Immature natural killer cell (primary cell): ENCODE data around the gene APOL4. TPM values are rescaled to one million over a fixed set of nuclear protein-coding genes. Genes with fewer than 3 reads are reported as not detected.
"Not testable (repeated sequence)": the region's sequence is repeated elsewhere in the genome, so short reads cannot be mapped to it uniquely, and the experiment has no call there.

Source experiments
- DNase-seq, 3 donors: peaks; one replicate each; pipeline ENCODE4 v3.0.0; 2022; ENCODE audit warnings: mixed read lengths in 1 of 3
- H3K27ac Mint-ChIP-seq, 6 donors: one replicate each; pipeline ENCODE4 v1.8.0; 2020; ENCODE audit warnings: mixed read lengths in 6 of 6, mild to moderate bottlenecking in 5 of 6, inconsistent platforms in 4 of 6, moderate library complexity in 3 of 6
- H3K27me3 Mint-ChIP-seq, 3 donors: one replicate each; pipeline ENCODE4 v1.8.0; 2020 to 2021; ENCODE audit warnings: low read depth in 3 of 3, mild to moderate bottlenecking in 3 of 3, mixed read lengths in 3 of 3, moderate library complexity in 3 of 3, inconsistent platforms in 1 of 3
- H3K36me3 Mint-ChIP-seq, 3 donors: one replicate each; pipeline ENCODE4 v1.8.0; 2020; ENCODE audit warnings: mixed read lengths in 3 of 3, inconsistent platforms in 2 of 3, mild to moderate bottlenecking in 2 of 3
- H3K4me1 Mint-ChIP-seq, 2 donors: one replicate each; pipeline ENCODE4 v1.8.0; 2020; ENCODE audit warnings: inconsistent platforms in 2 of 2, mild to moderate bottlenecking in 2 of 2, mixed read lengths in 2 of 2, moderate library complexity in 1 of 2
- H3K4me3 Mint-ChIP-seq, 5 donors: one replicate each; pipeline ENCODE4 v1.8.0; 2020; ENCODE audit warnings: mild to moderate bottlenecking in 5 of 5, mixed read lengths in 5 of 5, inconsistent platforms in 3 of 5, moderate library complexity in 3 of 5
- H3K9me3 Mint-ChIP-seq, 6 donors: one replicate each; pipeline ENCODE4 v1.8.0; 2020; ENCODE audit warnings: mild to moderate bottlenecking in 6 of 6, mixed read lengths in 6 of 6, inconsistent platforms in 4 of 6, moderate library complexity in 3 of 6
- polyA plus RNA-seq, 3 donors: library from polyadenylated mRNA; unstranded; fragments of 300-500 nt; fragmentation: Illumina TruSeq; gene quantifications; one replicate each; pipeline ENCODE4 v1.2.3, GENCODE V29; 2021

Gene APOL4, protein sequence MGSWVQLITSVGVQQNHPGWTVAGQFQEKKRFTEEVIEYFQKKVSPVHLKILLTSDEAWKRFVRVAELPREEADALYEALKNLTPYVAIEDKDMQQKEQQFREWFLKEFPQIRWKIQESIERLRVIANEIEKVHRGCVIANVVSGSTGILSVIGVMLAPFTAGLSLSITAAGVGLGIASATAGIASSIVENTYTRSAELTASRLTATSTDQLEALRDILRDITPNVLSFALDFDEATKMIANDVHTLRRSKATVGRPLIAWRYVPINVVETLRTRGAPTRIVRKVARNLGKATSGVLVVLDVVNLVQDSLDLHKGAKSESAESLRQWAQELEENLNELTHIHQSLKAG
- under 1 TPM in 2 of 3 donors, not detected in 1; 0.25 to 0.27 TPM for polyA plus RNA-seq

- Mint-ChIP-seq H3K4me3 (no peak within 1 kb of the TSS), H3K9me3 (no peaks in the 10 kb centered on the region), H3K27ac (peak within 1 kb of the TSS in 1 of 6 donors; percentile 29), H3K36me3 (no peaks in the 10 kb centered on the region), H3K4me1 (peaks cover 12 to 18% of the 10 kb centered on the region in 2 donors), H3K27me3 (peaks cover 0 to 2% (median 1%) of the 10 kb centered on the region in 3 donors)
- DNase-seq: no peak
Observed at GRCh38 chr22:36201630-36202319, at the start of gene APOL4. TSS of gene APOL4 (minus strand) at chr22:36201809. CDS start at chr22:36201734, 75 bp downstream.

- peaks cover 32 to 34% of the 10 kb centered on the region in 2 donors for H3K4me1 Mint-ChIP-seq
- H3K4me3 Mint-ChIP-seq, H3K27me3 Mint-ChIP-seq, H3K36me3 Mint-ChIP-seq, DNase-seq, H3K9me3 Mint-ChIP-seq: not testable (repeated sequence)
- peak overlapping the region in 2 of 6 donors; percentile 9 to 47 for H3K27ac Mint-ChIP-seq
Observed at GRCh38 chr22:36250292-36250960, 48.8 kb upstream of the APOL4 start.

DNA sequence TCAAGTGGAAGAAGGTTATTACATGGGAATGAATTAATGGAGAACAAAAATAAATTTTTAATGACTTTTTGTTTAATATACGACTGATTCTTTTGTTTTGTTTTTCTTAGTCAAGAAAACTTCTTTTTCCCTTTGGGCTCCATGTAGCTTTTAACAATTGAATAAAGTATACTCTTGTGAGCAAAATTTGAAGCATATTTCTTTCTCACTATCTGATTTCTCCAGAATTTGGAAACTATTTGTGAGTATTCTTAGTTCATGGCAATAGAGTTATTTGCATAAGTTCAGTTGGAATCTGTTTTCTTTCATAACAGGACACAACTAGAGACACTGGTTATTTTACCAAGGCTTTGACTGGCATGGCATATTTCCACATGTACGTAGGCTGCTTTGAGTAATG lies 47.6 kb upstream of the APOL4 start:
- no peak overlapping the region for H3K4me3 Mint-ChIP-seq
- peaks cover 22 to 26% of the 10 kb centered on the region in 2 donors for H3K4me1 Mint-ChIP-seq
- no peak for DNase-seq
- H3K27ac Mint-ChIP-seq: no peak overlapping the region
- no peaks in the 10 kb centered on the region for H3K36me3 Mint-ChIP-seq
- no peaks in the 10 kb centered on the region for H3K9me3 Mint-ChIP-seq
- peaks cover 2 to 7% (median 2%) of the 10 kb centered on the region in 3 donors for H3K27me3 Mint-ChIP-seq

GRCh38 chr22:36247955-36248354 lies 46.3 kb upstream of the APOL4 start:
- Mint-ChIP-seq H3K36me3 (peaks cover 0 to 3% (median 0%) of the 10 kb centered on the region in 3 donors), H3K27ac (no peak overlapping the region), H3K4me3 (no peak overlapping the region), H3K27me3 (peaks cover 2 to 5% (median 4%) of the 10 kb centered on the region in 3 donors), H3K9me3 (peaks cover 0 to 4% (median 1%) of the 10 kb centered on the region in 6 donors), H3K4me1 (peaks cover 10 to 13% of the 10 kb centered on the region in 2 donors)
- DNase-seq: no peak

DNA sequence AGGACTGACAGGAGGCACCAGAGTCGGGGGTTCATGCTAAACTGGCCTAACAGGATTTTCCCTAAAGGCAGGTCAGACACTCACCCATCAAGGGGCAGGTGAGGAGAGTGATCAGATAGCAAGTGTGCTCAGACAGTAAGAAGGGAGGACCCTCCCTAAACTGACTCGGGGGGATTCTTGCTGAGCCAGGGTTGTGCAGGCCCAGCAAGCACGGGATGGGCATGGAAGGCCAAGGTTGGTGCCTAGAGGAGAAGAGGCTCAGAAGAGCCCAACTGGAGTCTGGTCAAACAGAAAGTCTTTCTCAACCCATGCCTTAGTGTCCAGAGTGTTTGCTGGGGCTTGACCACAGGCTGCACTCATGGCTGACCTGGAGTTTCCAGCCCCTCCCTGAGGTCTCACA lies 45.1 kb upstream of the APOL4 start:
- H3K9me3 Mint-ChIP-seq: peaks cover 0 to 11% (median 1%) of the 10 kb centered on the region in 6 donors
- no peak for DNase-seq
- H3K27ac Mint-ChIP-seq: peak overlapping the region in 1 of 6 donors; percentile 17
- peaks cover 0 to 4% (median 3%) of the 10 kb centered on the region in 3 donors for H3K27me3 Mint-ChIP-seq
- H3K36me3 Mint-ChIP-seq: peaks cover 0 to 3% (median 0%) of the 10 kb centered on the region in 3 donors
- peaks cover 0 to 1% of the 10 kb centered on the region in 2 donors for H3K4me1 Mint-ChIP-seq
- no peak overlapping the region for H3K4me3 Mint-ChIP-seq

- no peaks in the 10 kb centered on the region for H3K4me1 Mint-ChIP-seq
- peaks cover 0 to 4% (median 3%) of the 10 kb centered on the region in 3 donors for H3K27me3 Mint-ChIP-seq
- no peak for DNase-seq
- peaks cover 0 to 11% (median 1%) of the 10 kb centered on the region in 6 donors for H3K9me3 Mint-ChIP-seq
- no peak overlapping the region for H3K27ac Mint-ChIP-seq
- H3K36me3 Mint-ChIP-seq: peaks cover 0 to 3% (median 0%) of the 10 kb centered on the region in 3 donors
- no peak overlapping the region for H3K4me3 Mint-ChIP-seq
Observed at GRCh38 chr22:36245805-36246356, 44.3 kb upstream of the APOL4 start.

DNA sequence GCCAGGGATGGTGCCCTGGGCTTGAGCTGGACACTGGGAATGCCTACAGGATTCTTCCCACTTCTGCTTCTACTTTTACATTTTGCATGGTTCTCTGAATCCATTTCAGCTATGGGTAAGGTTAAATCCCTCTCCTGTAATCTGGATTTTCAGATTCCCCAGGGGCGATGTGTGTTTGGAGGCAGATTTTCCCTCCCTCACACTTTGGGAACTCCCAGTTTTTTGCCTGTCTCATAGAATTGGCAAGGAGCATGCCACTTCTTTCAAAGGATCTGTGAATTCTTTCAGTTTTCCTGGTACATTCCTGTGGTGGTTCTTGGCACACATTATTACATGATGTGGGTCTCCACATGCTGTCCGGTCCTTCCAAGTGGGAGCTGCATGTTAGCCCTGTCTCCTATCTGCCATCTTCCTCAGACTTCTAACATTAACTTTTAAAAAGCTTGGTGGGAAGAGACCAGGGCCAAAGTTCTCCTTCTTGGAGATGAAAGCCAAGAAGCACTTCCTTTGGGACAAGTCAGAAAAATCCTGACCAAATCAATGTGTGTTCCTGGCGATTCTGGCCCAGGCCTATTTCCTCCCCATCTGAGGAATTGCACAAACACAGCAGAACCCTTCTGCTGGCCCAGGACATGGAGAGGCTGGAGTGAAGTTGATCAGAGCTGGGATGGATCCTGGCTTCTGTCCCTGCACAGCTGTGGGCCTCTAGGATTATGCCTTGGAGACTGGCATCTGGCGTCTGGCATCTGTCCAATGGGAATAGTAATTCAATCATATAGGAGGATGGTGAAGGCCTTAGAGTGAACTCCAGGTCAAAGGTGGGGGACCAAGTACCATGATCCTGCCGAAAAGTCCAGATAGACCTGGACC lies 43.1 kb upstream of the APOL4 start:
- no peak overlapping the region for H3K27ac Mint-ChIP-seq
- peaks cover 0 to 3% (median 0%) of the 10 kb centered on the region in 3 donors for H3K36me3 Mint-ChIP-seq
- peaks cover 4 to 5% of the 10 kb centered on the region in 2 donors for H3K4me1 Mint-ChIP-seq
- H3K27me3 Mint-ChIP-seq: peaks cover 0 to 4% (median 3%) of the 10 kb centered on the region in 3 donors
- H3K4me3 Mint-ChIP-seq: no peak overlapping the region
- DNase-seq: no peak
- H3K9me3 Mint-ChIP-seq: peaks cover 0 to 11% (median 1%) of the 10 kb centered on the region in 6 donors

DNA sequence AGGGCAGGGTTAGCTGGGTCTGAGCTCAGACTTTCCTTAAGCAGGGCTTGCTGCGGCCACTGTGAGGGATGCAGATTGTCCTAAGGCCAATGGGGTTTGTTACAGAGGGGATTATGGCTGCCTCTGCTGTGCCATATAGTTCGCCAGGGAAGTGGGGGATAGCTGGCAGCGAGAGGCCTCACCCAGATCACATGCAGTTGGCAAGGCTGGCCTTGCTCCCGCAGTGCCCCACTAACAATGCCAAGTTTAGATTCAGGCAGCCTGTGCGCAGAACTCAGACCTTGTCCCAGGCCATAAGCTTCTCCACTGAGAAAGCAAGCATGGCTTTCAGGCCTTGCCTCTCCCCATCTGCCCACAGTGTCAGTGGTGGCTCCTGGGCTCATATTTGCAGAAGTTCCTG lies 42.4 kb upstream of the APOL4 start:
- no peak overlapping the region for H3K27ac Mint-ChIP-seq

DNA sequence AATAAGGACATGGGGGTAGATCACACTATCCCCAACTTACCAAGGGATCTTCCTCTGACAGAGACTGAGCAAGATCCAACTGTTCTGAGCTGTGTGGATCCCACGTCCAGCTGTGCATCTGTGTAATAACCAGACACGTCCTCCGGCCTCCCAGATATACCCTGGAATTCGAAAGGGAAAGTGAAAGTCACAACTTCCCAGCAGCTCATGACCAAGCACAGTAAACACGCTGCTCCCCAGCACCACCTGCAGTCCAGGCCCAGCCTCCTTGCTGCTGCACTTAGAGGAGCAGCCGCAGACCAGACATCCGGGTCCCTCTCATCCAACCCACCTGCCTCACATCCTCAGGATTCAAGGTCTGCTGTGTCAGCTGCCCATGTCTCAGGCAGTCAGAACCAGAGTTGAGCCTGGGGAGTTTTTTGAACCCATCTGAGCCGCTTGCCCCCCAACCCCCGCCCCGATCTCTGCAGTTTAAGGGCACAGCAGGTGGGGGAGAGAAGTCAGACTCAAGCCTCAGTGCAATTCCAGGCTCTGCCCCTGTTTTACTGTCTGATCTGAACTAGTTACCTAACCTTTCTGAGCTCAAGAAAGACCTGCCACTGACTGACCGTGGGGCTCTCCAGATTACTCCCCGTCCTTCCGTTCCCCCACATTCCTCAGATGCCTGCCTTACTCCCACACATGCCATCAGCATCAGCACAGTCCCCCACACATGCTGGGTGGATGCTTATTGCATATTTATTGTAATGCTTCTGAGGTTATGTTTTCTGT lies 38.0 kb upstream of the APOL4 start, which contains the start of gene APOL2:
Gene APOL2 (minus strand): TSS at position 127 of the 771 bp plus-strand sequence. CDS start 6,365 bp downstream, outside the sequence.
- H3K36me3 Mint-ChIP-seq: peaks cover 19 to 29% (median 23%) of the 10 kb centered on the region in 3 donors
- DNase-seq: peak; percentile 77 to 82 (median 80)
- H3K4me1 Mint-ChIP-seq: peaks cover 54 to 57% of the 10 kb centered on the region in 2 donors
- H3K27ac Mint-ChIP-seq: peak within 1 kb of the TSS; percentile 96 to 99 (median 99)
- H3K4me3 Mint-ChIP-seq: peak within 1 kb of the TSS; percentile 93 to 100 (median 99)
- peaks cover 0 to 11% (median 1%) of the 10 kb centered on the region in 6 donors for H3K9me3 Mint-ChIP-seq
- peaks cover 0 to 9% (median 8%) of the 10 kb centered on the region in 3 donors for H3K27me3 Mint-ChIP-seq

More for the DNA sequence above, 42.4 kb upstream of the APOL4 start:
- Mint-ChIP-seq H3K36me3 (peaks cover 0 to 3% (median 3%) of the 10 kb centered on the region in 3 donors), H3K27me3 (peaks cover 0 to 9% (median 7%) of the 10 kb centered on the region in 3 donors), H3K9me3 (peaks cover 0 to 11% (median 1%) of the 10 kb centered on the region in 6 donors), H3K4me1 (peaks cover 12 to 13% of the 10 kb centered on the region in 2 donors), H3K4me3 (no peak overlapping the region)
- no peak for DNase-seq

GRCh38 chr22:36239150-36239400 lies 37.5 kb upstream of the APOL4 start:
- Mint-ChIP-seq H3K4me3 (peak overlapping the region; percentile 93 to 100 (median 99)), H3K27ac (peak overlapping the region; percentile 96 to 99 (median 99)), H3K36me3 (peaks cover 24 to 34% (median 28%) of the 10 kb centered on the region in 3 donors), H3K9me3 (peaks cover 0 to 11% (median 1%) of the 10 kb centered on the region in 6 donors), H3K4me1 (peaks cover 59 to 62% of the 10 kb centered on the region in 2 donors), H3K27me3 (peaks cover 0 to 9% (median 8%) of the 10 kb centered on the region in 3 donors)
- no peak for DNase-seq

GRCh38 chr22:36238373-36239149 lies 37.0 kb upstream of the APOL4 start:
- Mint-ChIP-seq H3K4me3 (peak overlapping the region; percentile 93 to 100 (median 99)), H3K4me1 (peaks cover 59 to 67% of the 10 kb centered on the region in 2 donors), H3K27me3 (peaks cover 0 to 11% (median 8%) of the 10 kb centered on the region in 3 donors), H3K27ac (peak overlapping the region; percentile 96 to 99 (median 99)), H3K36me3 (peaks cover 26 to 39% (median 31%) of the 10 kb centered on the region in 3 donors), H3K9me3 (peaks cover 0 to 11% (median 1%) of the 10 kb centered on the region in 6 donors)
- no peak for DNase-seq
